SK-MEL-5 (cell line): ENCODE measurements around the gene LRRN4. TPM values are rescaled to one million over a fixed set of nuclear protein-coding genes. Genes with fewer than 3 reads are reported as not detected.
A peak's percentile ranks its signal among the peaks of the same experiment; 100 is the strongest.

ENCODE experiments used
- DNase-seq: peaks from one replicate; pipeline ENCODE4 v3.0.0-alpha.2; 2016; ENCODE audit warnings: low read depth, low spot score
- in situ Hi-C: cut with HindIII; loops from 2 replicates; pipeline ENCODE4 v1.10.0; 2016; ENCODE audit warnings: low sequenced_read_pairs, high pct_unique_total_duplicates, low pct_unique_long_range_greater_than_20kb
- small RNA-seq, 2 experiments: library from RNA; depleted of rRNA; stranded (forward); fragments of <200 nt; gene quantifications; one replicate each; pipeline ENCODE3, GENCODE V24; 2014
- total RNA-seq: library from RNA; depleted of rRNA; stranded (reverse); fragments of >200 nt; shearing (Covaris generic); gene quantifications from 2 replicates; pipeline ENCODE4 v1.2.3, GENCODE V29; 2014; rRNA removed

The LRRN4 gene
- total RNA-seq, 1 experiment from 2014 or later = not detected

- DNase-seq = peak; percentile 74
- in situ Hi-C loops = no loop called here
Measured at GRCh38 chr20:6008254-6008653, 45.6 kb downstream of the LRRN4 start.

- in situ Hi-C loops = no loop called here
- DNase-seq = no peak
Measured at GRCh38 chr20:6007529-6008103, 46.2 kb downstream of the LRRN4 start.

- no peak for DNase-seq
Measured at GRCh38 chr20:6007094-6007528, 46.7 kb downstream of the LRRN4 start.

GRCh38 chr20:6006603-6006949 lies 47.3 kb downstream of the LRRN4 start:
- no peak for DNase-seq
- in situ Hi-C loops = no loop called here

More at GRCh38 chr20:6007094-6007528, 46.7 kb downstream of the LRRN4 start:
- in situ Hi-C loops = no loop called here

- in situ Hi-C loops = no loop called here
- no peak for DNase-seq
Measured at GRCh38 chr20:6000871-6001270, 53.0 kb downstream of the LRRN4 start.

- no peak for DNase-seq
- in situ Hi-C loops = no loop called here
Measured at GRCh38 chr20:5999783-6000182, 54.1 kb downstream of the LRRN4 start.

GRCh38 chr20:5996765-5997164 lies 57.1 kb downstream of the LRRN4 start:
- DNase-seq = no peak
- in situ Hi-C loops = no loop called here

GRCh38 chr20:5991623-5992441 lies 62.0 kb downstream of the LRRN4 start:
- in situ Hi-C loops = no loop called here
- no peak for DNase-seq

- no peak for DNase-seq
- in situ Hi-C loops = no loop called here
Measured at GRCh38 chr20:5990946-5991345, 62.9 kb downstream of the LRRN4 start.

Small RNAs within 50 kb of the gene (small RNA-seq; reads per million reads assigned to genes)
- gene RN7SL498P = 0 reads per million in 2 experiments

Other genes starting within 250 kb of the LRRN4 start
- gene CHGB, start 142.6 kb downstream of the LRRN4 start, total RNA-seq = 4.0 and 4.9 TPM in 2 replicates
- 26.9 and 29.1 TPM in 2 replicates for gene TRMT6, start 103.5 kb downstream of the LRRN4 start, total RNA-seq
- 25.2 and 25.5 TPM in 2 replicates for gene MCM8, start 103.4 kb downstream of the LRRN4 start, total RNA-seq
- gene CRLS1, start 47.9 kb downstream of the LRRN4 start, total RNA-seq = 103 and 109 TPM in 2 replicates
- 6.6 and 6.7 TPM in 2 replicates for gene FERMT1, start 69.0 kb upstream of the LRRN4 start, total RNA-seq